ENCODE data around the gene SGSM2. TPM values are rescaled to one million over a fixed set of nuclear protein-coding genes. Genes with fewer than 3 reads are reported as not detected.

The SGSM2 gene
- total RNA-seq, 1 donor = 37.3 TPM

GRCh38 chr17:2335726-2336214, 1.5 kb upstream of the SGSM2 start:
- H3K79me2 ChIP-seq (ENCODE audit: insufficient read depth, low read length) = peaks cover 49% of the 10 kb centered on the region

GRCh38 chr17:2336215-2336851, 968 bp upstream of the SGSM2 start, which contains the start of gene TSR1:
Gene TSR1, minus strand, starts transcription at chr17:2336457. Its CDS starts 30 bp downstream, at chr17:2336427.
- no peak for TF ChIP-seq CTCF (IDR thresholded peaks at IDR 0.05; ENCODE audit: extremely low read depth, low read depth, low read length)
- H3K27ac ChIP-seq (ENCODE audit: low read depth, low read length) = peak within 1 kb of the TSS; percentile 67
- H3K4me3 ChIP-seq (ENCODE audit: insufficient read depth, low read length) = peak within 1 kb of the TSS; percentile 91
- H3K36me3 ChIP-seq (ENCODE audit: insufficient read depth, low read length) = peaks cover 40% of the 10 kb centered on the region
- H3K4me2 ChIP-seq (ENCODE audit: insufficient read depth, low read length) = peak within 1 kb of the TSS; percentile 97
- DNase-seq (ENCODE audit: insufficient read length, low spot score, missing footprints) = peak; percentile 100
- H3K4me1 ChIP-seq (ENCODE audit: insufficient read depth, low read length) = peaks cover 20% of the 10 kb centered on the region
- peaks cover 47% of the 10 kb centered on the region for H3K79me2 ChIP-seq (ENCODE audit: insufficient read depth, low read length)
- no peaks in the 10 kb centered on the region for H3K9me3 ChIP-seq (ENCODE audit: low read depth, low read length)
- peak within 1 kb of the TSS; percentile 91 for H2AFZ ChIP-seq (ENCODE audit: low read length)
- peaks cover 10% of the 10 kb centered on the region for H4K20me1 ChIP-seq (ENCODE audit: insufficient read depth, low read length)
- no peaks in the 10 kb centered on the region for H3K27me3 ChIP-seq (ENCODE audit: insufficient read depth, low read length)

More at GRCh38 chr17:2335726-2336214, 1.5 kb upstream of the SGSM2 start:
- peaks cover 20% of the 10 kb centered on the region for H3K4me1 ChIP-seq (ENCODE audit: insufficient read depth, low read length)
- peak overlapping the region; percentile 91 for H2AFZ ChIP-seq (ENCODE audit: low read length)
- H3K36me3 ChIP-seq (ENCODE audit: insufficient read depth, low read length) = peaks cover 46% of the 10 kb centered on the region
- no peaks in the 10 kb centered on the region for H3K27me3 ChIP-seq (ENCODE audit: insufficient read depth, low read length)
- peak overlapping the region; percentile 91 for H3K4me3 ChIP-seq (ENCODE audit: insufficient read depth, low read length)
- no peak for TF ChIP-seq CTCF (IDR thresholded peaks at IDR 0.05; ENCODE audit: extremely low read depth, low read depth, low read length)
- DNase-seq (ENCODE audit: insufficient read length, low spot score, missing footprints) = peak; percentile 80
- H3K9me3 ChIP-seq (ENCODE audit: low read depth, low read length) = no peaks in the 10 kb centered on the region
- peak overlapping the region; percentile 67 for H3K27ac ChIP-seq (ENCODE audit: low read depth, low read length)
- peak overlapping the region; percentile 97 for H3K4me2 ChIP-seq (ENCODE audit: insufficient read depth, low read length)
- peaks cover 8% of the 10 kb centered on the region for H4K20me1 ChIP-seq (ENCODE audit: insufficient read depth, low read length)

- peaks cover 45% of the 10 kb centered on the region for H3K79me2 ChIP-seq (ENCODE audit: insufficient read depth, low read length)
- peaks cover 12% of the 10 kb centered on the region for H4K20me1 ChIP-seq (ENCODE audit: insufficient read depth, low read length)
- peak; percentile 98 for DNase-seq (ENCODE audit: insufficient read length, low spot score, missing footprints)
- H3K4me2 ChIP-seq (ENCODE audit: insufficient read depth, low read length) = peak overlapping the region; percentile 97
- peak overlapping the region; percentile 72 for H2AFZ ChIP-seq (ENCODE audit: low read length)
- no peaks in the 10 kb centered on the region for H3K27me3 ChIP-seq (ENCODE audit: insufficient read depth, low read length)
- H3K27ac ChIP-seq (ENCODE audit: low read depth, low read length) = peak overlapping the region; percentile 60
- peaks cover 20% of the 10 kb centered on the region for H3K4me1 ChIP-seq (ENCODE audit: insufficient read depth, low read length)
- peak overlapping the region; percentile 91 for H3K4me3 ChIP-seq (ENCODE audit: insufficient read depth, low read length)
- peaks cover 27% of the 10 kb centered on the region for H3K36me3 ChIP-seq (ENCODE audit: insufficient read depth, low read length)
- no peak for TF ChIP-seq CTCF (IDR thresholded peaks at IDR 0.05; ENCODE audit: extremely low read depth, low read depth, low read length)
- no peaks in the 10 kb centered on the region for H3K9me3 ChIP-seq (ENCODE audit: low read depth, low read length)
These were observed 428 bp downstream of the SGSM2 start for GRCh38 chr17:2337544-2338314.

- peaks cover 20% of the 10 kb centered on the region for H3K4me1 ChIP-seq (ENCODE audit: insufficient read depth, low read length)
- peak overlapping the region; percentile 91 for H3K4me3 ChIP-seq (ENCODE audit: insufficient read depth, low read length)
- peak; percentile 87 for DNase-seq (ENCODE audit: insufficient read length, low spot score, missing footprints)
- no peaks in the 10 kb centered on the region for H3K27me3 ChIP-seq (ENCODE audit: insufficient read depth, low read length)
- peaks cover 21% of the 10 kb centered on the region for H3K36me3 ChIP-seq (ENCODE audit: insufficient read depth, low read length)
- H3K27ac ChIP-seq (ENCODE audit: low read depth, low read length) = peak overlapping the region; percentile 48
- H4K20me1 ChIP-seq (ENCODE audit: insufficient read depth, low read length) = peaks cover 12% of the 10 kb centered on the region
- H3K4me2 ChIP-seq (ENCODE audit: insufficient read depth, low read length) = peak overlapping the region; percentile 97
- peaks cover 43% of the 10 kb centered on the region for H3K79me2 ChIP-seq (ENCODE audit: insufficient read depth, low read length)
- H2AFZ ChIP-seq (ENCODE audit: low read length) = peak overlapping the region; percentile 72
- TF ChIP-seq CTCF (IDR thresholded peaks at IDR 0.05; ENCODE audit: extremely low read depth, low read depth, low read length) = no peak
- no peaks in the 10 kb centered on the region for H3K9me3 ChIP-seq (ENCODE audit: low read depth, low read length)
These were observed 985 bp downstream of the SGSM2 start for GRCh38 chr17:2338315-2338657.
